Pons (tissue), 1 donor: ENCODE data around the gene KLHL35.
A peak's percentile ranks its signal among the peaks of the same experiment; 100 is the strongest.
"Not testable (repeated sequence)": the region's sequence is repeated elsewhere in the genome, so short reads cannot be mapped to it uniquely, and the experiment has no call there.

Source experiments
- DNase-seq: peaks from one replicate; pipeline ENCODE4 v3.0.0-alpha.2; 2016; ENCODE audit warnings: low spot score

The KLHL35 gene

GRCh38 chr11:75423721-75424120 is 9.3 kb downstream of the KLHL35 start:
- DNase-seq: no peak

- DNase-seq: no peak
Measured at GRCh38 chr11:75422248-75423231, 10.5 kb downstream of the KLHL35 start.

GRCh38 chr11:75421902-75422247 is 11.1 kb downstream of the KLHL35 start:
- no peak for DNase-seq

DNA sequence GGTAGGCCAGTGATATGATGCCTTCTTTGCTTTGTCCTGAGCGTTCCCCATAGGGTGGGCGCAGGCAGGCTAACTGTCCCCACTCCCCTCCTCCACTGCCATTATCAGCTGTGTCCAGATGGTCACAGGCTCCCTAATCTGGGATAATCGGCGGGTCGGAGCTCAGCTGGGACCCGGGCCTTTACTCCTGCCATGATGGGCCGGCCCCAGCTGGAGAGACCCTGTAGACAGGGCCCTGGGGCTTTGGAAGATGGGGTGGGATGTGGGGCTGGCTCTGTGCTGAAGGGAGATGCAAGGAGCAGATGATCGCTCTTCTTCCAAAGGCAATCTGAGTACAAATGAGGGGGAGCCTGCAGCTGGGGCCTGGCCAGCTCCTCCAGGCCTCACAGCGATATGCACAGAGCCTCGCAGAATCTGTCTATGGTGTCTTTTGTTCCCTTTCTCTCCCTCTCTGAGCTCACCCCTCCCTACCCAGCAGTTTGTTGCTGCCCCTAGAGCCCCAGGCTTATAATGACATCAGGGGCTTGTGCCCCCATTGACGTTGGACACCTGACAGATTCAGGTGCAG is 11.9 kb downstream of the KLHL35 start:
- peak; percentile 84 for DNase-seq

- no peak for DNase-seq
Measured at GRCh38 chr11:75420224-75421034, 12.6 kb downstream of the KLHL35 start.

- no peak for DNase-seq
Measured at GRCh38 chr11:75413864-75414263, 19.1 kb downstream of the KLHL35 start.

DNA sequence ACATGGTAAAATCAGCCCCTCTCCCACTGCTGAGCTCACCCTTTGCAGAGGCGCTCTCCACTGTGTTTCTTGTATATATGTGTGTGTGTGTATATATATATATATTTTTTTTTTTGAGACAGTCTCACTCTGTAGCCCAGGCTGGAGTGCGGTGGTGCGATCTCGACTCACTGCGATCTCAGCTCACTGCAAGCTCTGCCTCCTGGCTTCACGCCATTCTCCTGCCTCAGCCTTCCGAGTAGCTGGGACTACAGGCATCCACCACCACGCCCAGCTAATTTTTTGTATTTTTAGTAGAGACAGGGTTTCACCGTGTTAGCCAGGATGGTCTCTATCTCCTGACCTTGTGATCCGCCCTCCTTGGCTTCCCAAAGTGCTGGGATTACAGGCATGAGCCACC is 19.9 kb downstream of the KLHL35 start:
- DNase-seq: not testable (repeated sequence)

- not testable (repeated sequence) for DNase-seq
Measured at GRCh38 chr11:75409971-75410370, 23.0 kb downstream of the KLHL35 start.

- no peak for DNase-seq
Measured at GRCh38 chr11:75408957-75409219, 24.1 kb downstream of the KLHL35 start.

- no peak for DNase-seq
Measured at GRCh38 chr11:75406338-75406777, 26.6 kb downstream of the KLHL35 start.

DNA sequence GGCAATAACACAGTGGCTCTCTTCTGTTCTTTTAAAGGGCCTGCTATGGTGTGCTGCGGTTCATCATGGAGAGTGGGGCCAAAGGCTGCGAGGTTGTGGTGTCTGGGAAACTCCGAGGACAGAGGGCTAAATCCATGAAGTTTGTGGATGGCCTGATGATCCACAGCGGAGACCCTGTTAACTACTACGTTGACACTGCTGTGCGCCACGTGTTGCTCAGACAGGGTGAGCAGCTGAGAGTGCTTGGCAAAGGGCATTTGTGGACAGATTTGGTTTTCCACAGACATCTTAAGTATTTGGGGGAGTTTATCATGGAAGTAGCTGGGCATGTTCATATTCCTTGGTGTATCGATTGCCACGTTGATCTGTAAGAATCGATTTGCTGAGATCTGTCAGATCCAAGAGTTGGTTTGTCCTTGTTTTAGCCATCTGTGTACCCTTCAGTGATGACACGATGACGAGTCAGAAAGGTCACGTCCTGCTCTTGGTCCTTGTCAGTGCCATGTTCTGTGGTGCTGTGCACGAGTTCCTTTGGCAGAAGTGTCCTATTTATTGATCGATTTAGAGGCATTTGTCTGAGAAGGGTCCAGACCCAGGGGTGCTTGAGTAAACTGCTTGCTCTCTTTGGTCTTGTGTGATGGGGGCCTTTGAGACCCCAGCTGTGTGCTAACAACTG is 28.9 kb downstream of the KLHL35 start:
- no peak for DNase-seq

GRCh38 chr11:75403037-75403436 is 30.0 kb downstream of the KLHL35 start:
- no peak for DNase-seq

DNA sequence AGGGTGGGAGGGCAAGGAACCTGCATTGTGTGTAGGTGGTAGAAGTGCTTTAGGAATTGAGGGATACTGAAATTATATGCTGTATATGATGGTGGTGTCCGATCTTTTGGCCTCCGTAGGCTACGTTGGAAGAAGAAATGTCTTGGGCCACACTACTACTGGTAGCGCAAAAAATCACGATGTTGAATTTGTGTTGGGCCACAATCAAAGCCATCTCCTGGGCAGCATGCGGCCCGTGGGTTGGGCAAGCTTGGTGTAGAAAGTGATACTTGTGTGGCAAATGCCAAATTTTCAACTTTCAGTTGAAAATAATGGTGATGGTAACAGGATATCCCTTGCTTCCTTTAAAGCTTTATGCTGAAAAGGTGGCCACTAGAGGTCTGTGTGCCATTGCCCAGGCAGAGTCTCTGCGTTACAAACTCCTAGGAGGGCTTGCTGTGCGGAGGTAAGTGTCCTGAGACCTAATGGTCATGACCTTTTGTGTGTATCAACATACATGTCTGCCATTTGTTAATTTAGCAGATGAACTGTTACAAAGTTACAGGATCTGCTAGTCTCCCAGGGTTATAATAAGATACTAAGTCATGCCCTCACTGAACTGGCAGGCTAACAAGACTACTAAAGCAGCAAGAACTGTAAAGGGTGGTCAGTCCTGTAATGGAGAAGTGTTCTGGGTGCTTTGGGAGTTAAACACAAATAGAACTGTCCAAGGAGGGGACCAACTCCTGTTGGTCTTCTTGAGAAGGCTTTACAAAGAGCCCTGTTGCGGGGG is 30.8 kb downstream of the KLHL35 start:
- DNase-seq: no peak

GRCh38 chr11:75400146-75400865 is 32.7 kb downstream of the KLHL35 start:
- peak; percentile 31 for DNase-seq

- peak; percentile 93 for DNase-seq
Measured at GRCh38 chr11:75399344-75400145, 33.5 kb downstream of the KLHL35 start, which contains the start of gene RPS3. RPS3 (plus strand) TSS chr11:75399518; CDS start chr11:75399548, 30 bp downstream.

DNA sequence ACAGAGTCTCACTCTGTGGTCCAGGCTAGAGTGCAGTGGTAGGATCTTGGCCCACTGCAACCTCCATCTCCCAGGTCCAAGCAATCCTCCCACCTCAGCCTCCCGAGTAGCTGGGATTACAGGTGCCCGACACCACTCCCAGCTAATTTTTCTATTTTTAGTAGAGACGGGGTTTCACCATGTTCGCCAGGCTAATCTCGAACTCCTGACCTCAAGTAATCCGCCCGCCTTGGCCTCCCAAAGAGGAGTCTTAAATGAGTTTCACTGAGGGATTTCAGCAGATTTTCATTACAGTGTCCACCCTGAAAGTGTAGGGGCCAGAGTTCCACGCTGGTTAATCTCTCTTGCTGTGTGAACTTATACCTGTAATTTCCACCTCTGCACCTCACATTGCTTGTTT is 34.1 kb downstream of the KLHL35 start:
- DNase-seq: no peak

GRCh38 chr11:75394085-75394840 is 38.7 kb downstream of the KLHL35 start:
- no peak for DNase-seq

GRCh38 chr11:75389925-75390324 is 43.1 kb downstream of the KLHL35 start:
- DNase-seq: no peak

- no peak for DNase-seq
Measured at GRCh38 chr11:75389276-75389605, 43.8 kb downstream of the KLHL35 start.
